Measurements from ENCODE around the gene MED9. TPM values are rescaled to one million over a fixed set of nuclear protein-coding genes. Genes with fewer than 3 reads are reported as not detected.
A peak's percentile ranks its signal among the peaks of the same experiment; 100 is the strongest.

MED9 gene
- total and polyA plus RNA-seq, 8 donors: 2.9 to 14.5 (median 11.7) TPM

DNA sequence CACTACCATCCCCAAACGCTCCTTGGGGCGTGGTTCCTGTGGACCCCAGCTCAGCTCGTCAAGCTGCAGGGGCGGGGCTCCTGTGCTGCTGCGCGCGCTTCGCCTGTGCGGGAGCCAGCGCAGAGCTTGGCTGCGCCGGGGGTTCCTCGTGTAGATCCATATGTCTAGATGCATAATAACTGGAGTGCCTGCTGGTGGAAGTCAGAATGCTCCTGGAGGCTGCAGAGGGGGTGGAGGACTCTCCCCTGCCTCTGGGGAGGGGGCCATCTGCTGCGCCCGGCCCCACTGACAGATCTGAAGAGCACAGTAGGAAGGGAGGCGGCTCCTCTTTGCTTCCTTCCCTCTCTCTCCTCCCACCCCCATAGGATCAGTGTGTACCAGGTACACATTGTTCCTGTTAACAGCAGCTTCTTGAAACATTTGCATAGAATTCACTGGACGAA lies 14.8 kb downstream of the MED9 start:
- intact Hi-C loops (cut with DNase I; ENCODE audit: low total_unique reads): loop anchor here (10.0 kb wide), 1 partner anchor 137 kb away; no protein-coding TSS in a partner anchor
- H3K36me3 ChIP-seq: peaks cover 19 to 56% (median 47%) of the 10 kb centered on the region in 4 donors
- H3K9me3 ChIP-seq: no peaks in the 10 kb centered on the region
- 74 to 80% (median 78%) methylated on average over 17 of the region's 17 CpGs for WGBS, 5 donors
- H3K4me1 ChIP-seq: peaks cover 17 to 52% (median 47%) of the 10 kb centered on the region in 4 donors
- peaks cover 0 to 17% (median 12%) of the 10 kb centered on the region in 3 donors for H3K27me3 ChIP-seq
- no peak overlapping the region for H3K4me3 ChIP-seq
- TF ChIP-seq POLR2A (IDR thresholded peaks at IDR 0.05): no peak
- TF ChIP-seq POLR2AphosphoS5 (IDR thresholded peaks at IDR 0.05): peak in 1 of 3 donors; percentile 51
- H3K27ac ChIP-seq: peak overlapping the region; percentile 61 to 92 (median 76)
- DNase-seq: no peak

DNA sequence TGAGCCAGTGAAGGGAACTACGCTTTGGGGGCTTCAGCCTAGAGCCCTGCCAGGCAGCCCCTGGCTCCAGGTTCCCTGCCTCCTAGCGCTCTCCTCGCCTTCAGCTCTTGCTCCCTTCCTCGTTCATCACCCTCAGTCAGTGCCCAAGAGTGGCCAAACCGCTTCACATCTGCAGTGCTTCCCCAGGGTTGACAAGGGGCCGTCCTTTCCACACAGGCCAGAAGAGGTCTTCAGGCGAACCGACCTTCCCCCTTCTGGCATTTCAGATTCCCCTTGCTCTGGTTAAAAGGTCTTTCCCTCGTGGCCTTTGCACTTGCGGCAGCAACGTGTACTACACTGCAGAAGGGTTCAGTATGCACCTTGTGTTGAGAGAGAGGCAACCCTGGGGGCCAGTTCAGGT lies 15.3 kb downstream of the MED9 start:
- peaks cover 19 to 52% (median 44%) of the 10 kb centered on the region in 4 donors for H3K36me3 ChIP-seq
- H3K9me3 ChIP-seq: no peaks in the 10 kb centered on the region
- intact Hi-C loops (cut with DNase I; ENCODE audit: low total_unique reads): loop anchor here (10.0 kb wide), 1 partner anchor 137 kb away; no protein-coding TSS in a partner anchor
- peaks cover 0 to 17% (median 12%) of the 10 kb centered on the region in 3 donors for H3K27me3 ChIP-seq
- peak overlapping the region; percentile 43 to 92 (median 70) for H3K27ac ChIP-seq
- H3K4me3 ChIP-seq: no peak overlapping the region
- H3K4me1 ChIP-seq: peaks cover 20 to 56% (median 52%) of the 10 kb centered on the region in 4 donors
- 44 to 74% (median 57%) methylated on average over 11 of the region's 11 CpGs for WGBS, 5 donors
- TF ChIP-seq POLR2A (IDR thresholded peaks at IDR 0.05): no peak
- TF ChIP-seq, protein P1, sequence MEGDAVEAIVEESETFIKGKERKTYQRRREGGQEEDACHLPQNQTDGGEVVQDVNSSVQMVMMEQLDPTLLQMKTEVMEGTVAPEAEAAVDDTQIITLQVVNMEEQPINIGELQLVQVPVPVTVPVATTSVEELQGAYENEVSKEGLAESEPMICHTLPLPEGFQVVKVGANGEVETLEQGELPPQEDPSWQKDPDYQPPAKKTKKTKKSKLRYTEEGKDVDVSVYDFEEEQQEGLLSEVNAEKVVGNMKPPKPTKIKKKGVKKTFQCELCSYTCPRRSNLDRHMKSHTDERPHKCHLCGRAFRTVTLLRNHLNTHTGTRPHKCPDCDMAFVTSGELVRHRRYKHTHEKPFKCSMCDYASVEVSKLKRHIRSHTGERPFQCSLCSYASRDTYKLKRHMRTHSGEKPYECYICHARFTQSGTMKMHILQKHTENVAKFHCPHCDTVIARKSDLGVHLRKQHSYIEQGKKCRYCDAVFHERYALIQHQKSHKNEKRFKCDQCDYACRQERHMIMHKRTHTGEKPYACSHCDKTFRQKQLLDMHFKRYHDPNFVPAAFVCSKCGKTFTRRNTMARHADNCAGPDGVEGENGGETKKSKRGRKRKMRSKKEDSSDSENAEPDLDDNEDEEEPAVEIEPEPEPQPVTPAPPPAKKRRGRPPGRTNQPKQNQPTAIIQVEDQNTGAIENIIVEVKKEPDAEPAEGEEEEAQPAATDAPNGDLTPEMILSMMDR (IDR thresholded peaks at IDR 0.05): peak in 1 of 7 experiments; percentile 7
- DNase-seq: no peak

DNA sequence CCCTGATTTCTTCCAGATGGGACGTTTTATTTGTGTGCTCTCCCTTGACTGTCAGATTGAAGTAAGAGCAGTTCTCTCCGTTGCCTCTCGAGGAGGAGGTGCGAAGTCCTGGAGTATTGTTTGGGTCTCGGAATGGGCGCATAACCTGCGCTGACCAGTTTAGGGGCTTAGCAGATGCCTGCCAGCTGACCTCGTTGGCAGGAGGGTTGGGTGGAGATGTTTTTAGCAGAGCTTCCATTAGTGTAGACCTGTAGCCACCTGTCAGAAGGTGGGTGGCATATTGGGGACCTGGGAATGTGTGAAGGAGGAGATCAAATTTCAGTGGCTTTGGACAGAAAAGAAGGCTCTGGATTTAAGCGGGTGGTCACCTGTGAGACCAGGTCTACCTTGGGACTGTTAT lies 15.8 kb downstream of the MED9 start:
- H3K36me3 ChIP-seq: peaks cover 16 to 47% (median 39%) of the 10 kb centered on the region in 4 donors
- peaks cover 21 to 58% (median 55%) of the 10 kb centered on the region in 4 donors for H3K4me1 ChIP-seq
- H3K27ac ChIP-seq: peak overlapping the region; percentile 5 to 92 (median 76)
- no peak for DNase-seq
- TF ChIP-seq POLR2AphosphoS5 (IDR thresholded peaks at IDR 0.05) (no peak), POLR2A (IDR thresholded peaks at IDR 0.05) (no peak), EP300 (IDR thresholded peaks at IDR 0.05) (no peak)
- TF ChIP-seq, protein P1 (IDR thresholded peaks at IDR 0.05): no peak
- intact Hi-C loops (cut with DNase I; ENCODE audit: low total_unique reads): loop anchor here (10.0 kb wide), 1 partner anchor 138 kb away; no protein-coding TSS in a partner anchor
- WGBS, 5 donors: 82 to 92% (median 87%) methylated on average over 9 of the region's 9 CpGs
- H3K27me3 ChIP-seq: peaks cover 0 to 17% (median 12%) of the 10 kb centered on the region in 3 donors
- H3K4me3 ChIP-seq: no peak overlapping the region
- H3K9me3 ChIP-seq: no peaks in the 10 kb centered on the region

DNA sequence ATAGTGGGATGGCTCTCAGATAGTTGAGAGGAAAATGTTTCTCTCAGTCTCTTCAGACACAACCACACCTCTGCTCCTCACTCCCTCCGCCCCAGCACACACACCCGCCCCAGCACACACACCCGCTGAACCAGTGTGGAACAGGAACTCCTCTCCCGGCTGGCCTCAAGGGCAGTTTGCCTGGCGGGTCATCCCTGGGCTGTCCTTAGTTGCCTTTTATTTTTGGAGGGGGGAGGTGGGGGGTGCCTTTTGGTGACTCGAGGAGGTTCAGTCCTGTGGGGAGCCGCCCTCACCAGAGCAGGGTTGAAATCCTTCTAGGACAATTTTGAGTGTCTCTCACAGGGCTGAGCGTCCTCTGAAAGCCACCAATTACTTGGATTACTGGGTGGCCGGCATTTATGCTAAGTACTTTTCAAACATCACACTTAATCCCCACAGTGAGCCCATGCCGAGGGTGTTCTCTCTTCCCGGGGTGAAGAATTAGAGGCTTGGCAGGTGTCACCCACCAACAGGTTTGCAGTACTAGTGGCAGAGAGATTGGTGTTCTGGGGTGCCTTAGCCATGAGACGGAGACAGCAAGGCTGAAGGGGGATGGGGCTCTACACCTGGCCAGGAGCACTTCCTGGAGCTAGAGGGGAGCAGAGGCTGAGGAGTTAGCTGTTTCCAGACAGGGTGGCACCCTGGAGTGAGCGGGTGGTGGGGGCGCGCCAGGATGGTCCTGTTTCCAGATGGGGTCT lies 16.6 kb downstream of the MED9 start:
- peak overlapping the region in 2 of 4 donors; percentile 2 to 63 for H3K4me3 ChIP-seq
- H3K4me1 ChIP-seq: peaks cover 21 to 58% (median 55%) of the 10 kb centered on the region in 4 donors
- 39 to 63% (median 53%) methylated on average over 15 of the region's 15 CpGs for WGBS, 5 donors
- intact Hi-C loops (cut with DNase I; ENCODE audit: low total_unique reads): loop anchor here (10.0 kb wide), 1 partner anchor 139 kb away; no protein-coding TSS in a partner anchor
- peak overlapping the region; percentile 61 to 92 (median 81) for H3K27ac ChIP-seq
- peaks cover 0 to 17% (median 12%) of the 10 kb centered on the region in 3 donors for H3K27me3 ChIP-seq
- H3K9me3 ChIP-seq: no peaks in the 10 kb centered on the region
- H3K36me3 ChIP-seq: peaks cover 12 to 39% (median 30%) of the 10 kb centered on the region in 4 donors
- TF ChIP-seq POLR2A (IDR thresholded peaks at IDR 0.05) (no peak), POLR2AphosphoS5 (IDR thresholded peaks at IDR 0.05) (peak in 1 of 3 donors; percentile 3)
- peak; percentile 15 to 67 for DNase-seq

DNA sequence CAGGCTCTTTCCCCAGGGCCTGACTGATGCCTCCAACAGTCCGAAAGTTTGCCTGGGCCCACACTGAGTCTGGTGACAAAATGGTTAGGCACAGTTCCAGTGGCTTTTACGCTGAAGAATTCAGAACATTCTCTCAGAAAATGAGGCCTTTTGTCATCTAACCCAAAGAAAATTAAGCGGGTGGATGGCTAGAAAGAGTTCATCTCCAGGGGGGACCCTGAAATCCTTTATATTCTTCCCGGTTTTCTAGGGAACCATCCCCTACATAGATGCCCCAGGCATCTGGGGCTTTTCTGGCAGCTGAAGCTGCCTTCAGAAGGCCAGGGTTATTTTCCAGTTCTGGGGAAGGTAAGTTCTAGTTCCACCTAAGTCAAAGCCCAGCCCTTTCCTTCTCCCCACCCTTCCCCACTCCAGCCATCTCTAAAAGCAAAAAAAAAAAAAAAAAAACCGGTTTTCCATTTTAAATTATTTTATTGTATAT lies 17.2 kb downstream of the MED9 start:
- peak in 1 of 2 donors; percentile 4 for DNase-seq
- Histone ChIP-seq H3K4me1 (peaks cover 21 to 56% (median 55%) of the 10 kb centered on the region in 4 donors), H3K9me3 (no peaks in the 10 kb centered on the region), H3K27ac (peak overlapping the region; percentile 61 to 92 (median 81)), H3K36me3 (peaks cover 12 to 33% (median 24%) of the 10 kb centered on the region in 4 donors), H3K4me3 (peak overlapping the region in 3 of 4 donors; percentile 58 to 63 (median 62)), H3K27me3 (peaks cover 0 to 17% (median 12%) of the 10 kb centered on the region in 3 donors)
- intact Hi-C loops (cut with DNase I; ENCODE audit: low total_unique reads): loop anchor here (10.0 kb wide), 1 partner anchor 139 kb away; no protein-coding TSS in a partner anchor
- 57 to 73% (median 67%) methylated on average over 5 of the region's 5 CpGs for WGBS, 5 donors
- TF ChIP-seq POLR2AphosphoS5 (IDR thresholded peaks at IDR 0.05): no peak
- no peak for TF ChIP-seq POLR2A (IDR thresholded peaks at IDR 0.05)
- TF ChIP-seq EP300 (IDR thresholded peaks at IDR 0.05): no peak
- TF ChIP-seq, protein P1 (IDR thresholded peaks at IDR 0.05): no peak
